Kidney (tissue), 14 donors: ENCODE measurements around the gene PPP6R3. TPM values are rescaled to one million over a fixed set of nuclear protein-coding genes. Genes with fewer than 3 reads are reported as not detected.
A peak's percentile ranks its signal among the peaks of the same experiment; 100 is the strongest.
"Not testable (repeated sequence)": the region's sequence is repeated elsewhere in the genome, so short reads cannot be mapped to it uniquely, and the experiment has no call there.

Experiments
- DNase-seq, 5 donors: peaks; one replicate each; pipeline ENCODE4 v3.0.0-alpha.2; 2013 to 2020
- FAIRE-seq: peaks from 2 replicates; lab custom pipeline; 2012; peaks lifted over from hg19 to GRCh38; lab: Jason Lieb, UNC
- H3K27ac ChIP-seq, 2 donors: one replicate each; pipeline ENCODE4 v1.7.0; 2013; ENCODE audit warnings: low read depth in 2 of 2, low read length in 2 of 2, inconsistent platforms in 1 of 2
- H3K27me3 ChIP-seq: one replicate; pipeline ENCODE4 v1.7.1; 2013; ENCODE audit warnings: low read length, inconsistent platforms; ENCODE audit not compliant: control insufficient read depth, insufficient read depth
- H3K36me3 ChIP-seq, 3 donors: one replicate each; pipeline versions ENCODE4 v1.7.0 to v1.7.1; 2013; ENCODE audit warnings: low read length in 3 of 3, control low read depth in 1 of 3, inconsistent platforms in 1 of 3; ENCODE audit not compliant: insufficient read depth in 3 of 3, control insufficient read depth in 2 of 3
- H3K4me1 ChIP-seq, 3 donors: one replicate each; pipeline versions ENCODE4 v1.7.0 to v1.7.1; 2013; ENCODE audit warnings: low read length in 3 of 3, inconsistent platforms in 1 of 3, low read depth in 1 of 3; ENCODE audit not compliant: control insufficient read depth in 2 of 3, insufficient read depth in 2 of 3
- H3K4me3 ChIP-seq, 3 donors: one replicate each; pipeline versions ENCODE4 v1.7.0 to v1.8.1; 2013; ENCODE audit warnings: low read length in 3 of 3, control low read depth in 1 of 3, inconsistent platforms in 1 of 3
- H3K9ac ChIP-seq, 3 donors: one replicate each; pipeline versions ENCODE4 v1.7.0 to v1.7.1; 2013; ENCODE audit warnings: low read length in 3 of 3, control low read depth in 1 of 3, inconsistent platforms in 1 of 3
- H3K9me3 ChIP-seq, 3 donors: one replicate each; pipeline versions ENCODE4 v1.7.0 to v1.7.1; 2013; ENCODE audit warnings: low read length in 3 of 3, control low read depth in 1 of 3, inconsistent platforms in 1 of 3; ENCODE audit not compliant: control insufficient read depth in 2 of 3, insufficient read depth in 1 of 3
- CTCF ChIP-seq: IDR thresholded peaks from 3 replicates; pipeline ENCODE4 v1.5.1; 2012; ENCODE audit warnings: mild to moderate bottlenecking, moderate library complexity, borderline replicate concordance; ENCODE audit not compliant: insufficient read depth; ENCODE audit errors: extremely low read depth
- intact Hi-C: fragments of 100-400 bp; cut with DNase I; formaldehyde crosslinking; loops from one replicate; pipeline ENCODE4 v1.11.1; 2022
- polyA plus RNA-seq: library from polyadenylated mRNA; stranded (reverse); fragments of 350-450 nt; fragmentation: Illumina TruSeq; extraction: RNeasy Lipid Tissue Mini Kit (QIAGEN cat#74804); gene quantifications from one replicate; pipeline ENCODE4 v1.2.3, GENCODE V29; 2014; ENCODE audit warnings: low read depth, low replicate concordance; ENCODE audit not compliant: insufficient read depth
- total RNA-seq: library from RNA; stranded (reverse); fragmentation: NEBNext Ultra II Directional; extraction: Animal tissue kit (Norgen Biotek cat#: 25700); gene quantifications from one replicate; pipeline ENCODE4 v1.2.1, GENCODE V29; 2021
- donor health status: control.
- donor health status: control.
- donor health status: control.
- donor health status: control.
- donor health status: control.
- donor health status: DM: yes; HTN: yes; CAD: no.
- donor health status: Normal renal cell carcinoma (clear cell type).

The PPP6R3 gene
- total and polyA plus RNA-seq, 2 donors from 2014 or later: 30.3 to 108 TPM

DNA sequence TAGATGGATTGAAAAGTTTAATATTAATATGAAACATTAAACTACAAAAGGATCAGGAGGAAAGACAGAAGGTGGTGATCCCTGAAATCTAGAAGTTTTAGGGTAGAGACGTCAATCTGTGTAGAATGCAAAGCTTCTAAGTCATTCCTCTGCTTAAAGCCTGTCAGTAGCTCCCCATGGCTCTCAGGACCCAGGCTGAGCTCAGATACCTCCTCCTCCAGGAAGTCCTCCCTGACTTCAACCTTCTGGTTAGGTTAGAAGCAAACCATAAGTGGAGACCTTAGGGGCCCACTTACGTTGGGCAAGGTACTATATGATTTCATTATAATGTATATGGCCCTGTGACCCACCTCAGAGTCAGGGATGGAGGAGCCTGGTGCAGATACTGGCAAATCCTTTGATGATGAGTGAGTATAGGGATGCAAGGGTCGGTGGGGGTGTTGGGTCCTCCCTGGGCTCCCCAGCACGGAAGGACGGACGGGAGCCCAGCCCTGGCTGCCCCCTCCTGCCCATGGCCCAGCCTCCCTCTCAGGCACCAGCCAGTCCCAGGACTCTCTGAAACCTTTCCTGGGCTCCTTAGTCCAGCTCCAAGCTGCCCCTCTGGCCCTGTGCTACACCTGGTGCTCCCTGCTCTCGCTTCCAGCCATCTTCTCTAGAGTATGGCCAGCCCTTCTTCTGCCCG, 3.2 kb upstream of the PPP6R3 start:
- no peak for TF ChIP-seq CTCF
- intact Hi-C loops: no loop called here
- H3K27ac ChIP-seq: no peak overlapping the region
- no peaks in the 10 kb centered on the region for H3K9me3 ChIP-seq
- H3K27me3 ChIP-seq: no peaks in the 10 kb centered on the region
- FAIRE-seq (no peak), DNase-seq (peak in 1 of 5 donors; percentile 56)
- no peak overlapping the region for H3K9ac ChIP-seq
- peaks cover 0 to 1% (median 0%) of the 10 kb centered on the region in 3 donors for H3K4me1 ChIP-seq
- H3K36me3 ChIP-seq: no peaks in the 10 kb centered on the region
- no peak overlapping the region for H3K4me3 ChIP-seq

DNA sequence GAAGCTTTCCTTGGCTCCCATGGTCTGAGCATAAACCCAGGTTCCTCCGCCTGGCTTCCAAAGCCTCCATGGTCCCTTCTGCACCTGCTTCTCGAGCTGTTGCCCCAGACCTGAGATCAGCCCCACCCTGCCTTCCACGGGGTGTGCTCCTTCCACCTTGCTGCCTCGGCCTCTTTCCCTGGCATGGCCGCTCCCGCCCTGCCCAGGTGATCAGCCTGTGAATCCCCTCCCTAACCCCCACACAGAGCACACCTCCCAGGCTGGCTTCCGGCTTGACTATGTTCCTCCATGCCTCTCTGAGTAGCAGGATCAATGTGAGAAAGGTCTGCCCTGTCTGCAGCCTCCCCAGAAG, 2.7 kb upstream of the PPP6R3 start:
- intact Hi-C loops: no loop called here
- H3K27me3 ChIP-seq: no peaks in the 10 kb centered on the region
- H3K9ac ChIP-seq: no peak overlapping the region
- peaks cover 0 to 7% (median 0%) of the 10 kb centered on the region in 3 donors for H3K4me1 ChIP-seq
- no peak overlapping the region for H3K27ac ChIP-seq
- TF ChIP-seq CTCF: no peak
- DNase-seq: peak in 1 of 5 donors; percentile 67
- H3K9me3 ChIP-seq: no peaks in the 10 kb centered on the region
- no peaks in the 10 kb centered on the region for H3K36me3 ChIP-seq
- FAIRE-seq: no peak
- H3K4me3 ChIP-seq: no peak overlapping the region

GRCh38 chr11:68458340-68458739, 2.2 kb upstream of the PPP6R3 start:
- H3K9ac ChIP-seq, H3K9me3 ChIP-seq, intact Hi-C loops, H3K4me3 ChIP-seq, H3K36me3 ChIP-seq, H3K27me3 ChIP-seq, FAIRE-seq, H3K4me1 ChIP-seq, H3K27ac ChIP-seq: not testable (repeated sequence)
- peak in 1 of 5 donors; percentile 33 for DNase-seq

DNA sequence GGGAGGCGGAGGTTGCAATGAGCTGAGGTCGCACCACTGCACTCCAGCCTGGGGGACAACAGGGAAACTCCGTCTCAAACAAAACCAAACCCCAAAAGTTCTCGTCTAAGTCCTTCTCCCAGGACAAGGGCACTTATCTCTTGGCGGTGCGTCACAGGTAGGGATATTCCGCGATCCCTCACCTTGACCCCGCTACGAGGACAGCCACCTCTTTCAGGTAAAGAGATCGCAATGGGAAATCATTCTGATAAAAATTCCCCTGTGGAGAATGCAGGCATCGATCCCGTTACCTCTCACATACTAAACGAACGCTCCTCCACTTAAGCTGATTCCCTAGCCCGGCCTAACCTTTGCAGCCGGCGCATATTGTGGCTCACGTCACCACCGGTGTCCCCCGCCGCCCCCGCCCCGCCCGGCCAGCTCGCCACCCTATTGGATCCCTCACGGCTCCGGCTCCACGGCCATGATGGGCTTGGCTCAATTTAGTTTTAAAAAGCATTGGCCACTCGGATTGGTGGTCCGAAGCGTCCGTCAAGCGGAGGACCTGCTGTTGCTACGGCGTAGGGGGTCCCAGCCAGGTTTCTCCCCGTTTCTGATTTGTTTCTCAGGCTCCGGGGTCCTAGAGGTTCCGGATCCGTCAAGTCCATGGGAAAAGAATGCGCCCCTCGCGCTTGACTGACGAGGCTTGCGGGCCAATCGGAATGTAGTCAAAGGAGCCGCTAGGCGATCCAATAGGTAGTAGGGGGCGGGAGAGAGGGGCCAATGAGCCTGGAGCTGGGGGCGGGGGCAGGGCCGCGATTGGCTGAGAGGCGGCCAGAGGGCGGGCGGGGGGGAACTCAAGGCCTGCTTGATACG, 439 bp upstream of the PPP6R3 start:
- intact Hi-C loops: no loop called here
- H3K4me1 ChIP-seq: peaks cover 0 to 10% (median 8%) of the 10 kb centered on the region in 3 donors
- no peaks in the 10 kb centered on the region for H3K9me3 ChIP-seq
- no peak for TF ChIP-seq CTCF
- peak overlapping the region; percentile 93 to 97 for H3K27ac ChIP-seq
- no peaks in the 10 kb centered on the region for H3K36me3 ChIP-seq
- FAIRE-seq (no peak), DNase-seq (peak; percentile 99 to 100 (median 100))
- H3K4me3 ChIP-seq: peak overlapping the region; percentile 71 to 83 (median 79)
- H3K27me3 ChIP-seq: no peaks in the 10 kb centered on the region
- peak overlapping the region; percentile 46 to 56 (median 51) for H3K9ac ChIP-seq
